ENCODE results near the gene LYPD6B. TPM values are rescaled to one million over a fixed set of nuclear protein-coding genes. Genes with fewer than 3 reads are reported as not detected.

LYPD6B gene
- total and polyA plus RNA-seq, 7 donors = not detected

GRCh38 chr2:149224543-149224942 is 186.0 kb downstream of the LYPD6B start:
- intact Hi-C loops (cut with DNase I) = no loop called here
- no peak for DNase-seq
- H3K27ac ChIP-seq = no peak overlapping the region
- no peak for TF ChIP-seq CTCF (IDR thresholded peaks at IDR 0.05)
- H3K36me3 ChIP-seq (ENCODE audit: insufficient read depth in 1 of 2, low read depth in 1 of 2) = no peaks in the 10 kb centered on the region
- WGBS, 3 donors = 39 to 57% (median 40%) methylated on average over 5 of the region's 5 CpGs
- no peaks in the 10 kb centered on the region for H3K4me1 ChIP-seq
- H3K4me3 ChIP-seq = no peak overlapping the region
- ATAC-seq = no peak
- no peaks in the 10 kb centered on the region for H3K9me3 ChIP-seq
- no peaks in the 10 kb centered on the region for H3K27me3 ChIP-seq (ENCODE audit: insufficient read depth in 3 of 3, low read length in 2 of 3)

GRCh38 chr2:149225446-149225845 is 186.9 kb downstream of the LYPD6B start:
- DNase-seq = no peak
- no peak for ATAC-seq
- Histone ChIP-seq H3K4me3 (no peak overlapping the region), H3K9me3 (no peaks in the 10 kb centered on the region), H3K27ac (no peak overlapping the region), H3K4me1 (no peaks in the 10 kb centered on the region), H3K27me3 (ENCODE audit: insufficient read depth in 3 of 3, low read length in 2 of 3) (no peaks in the 10 kb centered on the region), H3K36me3 (ENCODE audit: insufficient read depth in 1 of 2, low read depth in 1 of 2) (no peaks in the 10 kb centered on the region)
- no peak for TF ChIP-seq CTCF (IDR thresholded peaks at IDR 0.05)
- intact Hi-C loops (cut with DNase I) = no loop called here
- 28 to 41% (median 37%) methylated on average over 2 of the region's 2 CpGs for WGBS, 3 donors

DNA sequence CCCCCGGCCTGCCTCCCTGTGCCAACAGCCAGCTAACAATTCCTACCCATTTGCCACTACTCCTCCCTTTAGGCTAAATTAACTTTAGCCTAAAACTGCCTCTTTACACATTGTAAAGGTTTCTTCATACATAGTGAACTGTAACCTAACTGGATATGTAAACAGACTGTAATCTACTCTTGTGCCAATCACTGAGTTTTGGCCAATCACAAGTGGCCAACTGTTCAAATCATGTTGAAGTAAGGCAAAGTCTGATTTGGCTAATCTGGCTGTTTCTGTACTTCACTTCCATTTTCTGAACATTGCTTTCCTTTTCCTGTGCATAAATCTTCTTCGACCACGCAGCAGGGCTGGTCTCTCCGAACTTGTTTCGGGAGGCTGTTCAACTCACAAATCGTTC is 188.3 kb downstream of the LYPD6B start:
- TF ChIP-seq CTCF (IDR thresholded peaks at IDR 0.05) = no peak
- 52 to 79% (median 70%) methylated on average over 6 of the region's 6 CpGs for WGBS, 3 donors
- Histone ChIP-seq H3K9me3 (no peaks in the 10 kb centered on the region), H3K4me3 (no peak overlapping the region), H3K27ac (no peak overlapping the region), H3K4me1 (no peaks in the 10 kb centered on the region), H3K36me3 (ENCODE audit: insufficient read depth in 1 of 2, low read depth in 1 of 2) (no peaks in the 10 kb centered on the region), H3K27me3 (ENCODE audit: insufficient read depth in 3 of 3, low read length in 2 of 3) (no peaks in the 10 kb centered on the region)
- DNase-seq = no peak
- intact Hi-C loops (cut with DNase I) = no loop called here
- no peak for ATAC-seq

DNA sequence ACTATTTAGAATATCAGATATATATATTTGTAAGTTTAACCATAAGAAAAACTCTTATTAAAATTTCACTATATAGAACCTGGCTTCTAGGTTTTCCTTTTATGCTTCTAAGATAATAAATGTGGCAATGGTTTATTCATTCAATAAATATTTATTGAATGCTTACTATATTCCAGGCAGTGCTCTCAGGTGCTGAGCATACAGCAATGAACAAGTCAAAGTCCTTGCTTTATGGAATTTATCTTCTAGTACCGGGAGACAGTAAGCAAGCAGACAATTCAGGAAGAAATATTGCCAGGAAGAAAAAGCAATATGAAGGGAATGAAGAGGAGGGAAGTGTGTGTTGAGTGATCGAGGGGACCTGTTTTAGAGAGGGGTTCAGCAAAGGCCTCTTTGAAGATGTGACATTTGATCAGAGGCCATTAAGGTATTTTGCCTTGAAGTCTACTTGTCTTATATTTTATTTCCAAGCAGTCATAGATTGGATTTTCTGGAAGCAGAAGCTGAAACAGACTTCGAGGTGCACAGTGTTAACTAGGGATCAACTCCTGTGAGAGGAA is 197.4 kb downstream of the LYPD6B start:
- intact Hi-C loops (cut with DNase I) = no loop called here
- WGBS, 3 donors = 24 to 27% (median 25%) methylated on average over 3 of the region's 3 CpGs
- ATAC-seq = no peak

More for the DNA sequence above, 197.4 kb downstream of the LYPD6B start:
- no peaks in the 10 kb centered on the region for H3K4me1 ChIP-seq
- DNase-seq = no peak
- H3K9me3 ChIP-seq = no peaks in the 10 kb centered on the region
- no peak for TF ChIP-seq CTCF (IDR thresholded peaks at IDR 0.05)
- no peak overlapping the region for H3K4me3 ChIP-seq
- H3K36me3 ChIP-seq (ENCODE audit: insufficient read depth in 1 of 2, low read depth in 1 of 2) = no peaks in the 10 kb centered on the region
- H3K27me3 ChIP-seq (ENCODE audit: insufficient read depth in 3 of 3, low read length in 2 of 3) = no peaks in the 10 kb centered on the region
- no peak overlapping the region for H3K27ac ChIP-seq
